Rectal smooth muscle tissue (tissue), 1 donor: ENCODE data around the gene TRIM29.
A peak's percentile ranks its signal among the peaks of the same experiment; 100 is the strongest.

ENCODE experiments used
- H3K27ac ChIP-seq: one replicate; pipeline ENCODE4 v1.7.0; 2013; ENCODE audit warnings: low read depth, low read length, inconsistent platforms
- H3K27me3 ChIP-seq: one replicate; pipeline ENCODE4 v1.7.0; 2013; ENCODE audit warnings: low read length; ENCODE audit not compliant: control insufficient read depth, insufficient read depth
- H3K36me3 ChIP-seq: one replicate; pipeline ENCODE4 v1.7.0; 2013; ENCODE audit warnings: low read length; ENCODE audit not compliant: control insufficient read depth, insufficient read depth
- H3K4me1 ChIP-seq: one replicate; pipeline ENCODE4 v1.7.0; 2013; ENCODE audit warnings: low read length; ENCODE audit not compliant: control insufficient read depth, insufficient read depth
- H3K4me3 ChIP-seq: one replicate; pipeline ENCODE4 v1.7.0; 2013; ENCODE audit warnings: low read length
- H3K9ac ChIP-seq: one replicate; pipeline ENCODE4 v1.7.0; 2013; ENCODE audit warnings: low read length

Gene TRIM29, protein sequence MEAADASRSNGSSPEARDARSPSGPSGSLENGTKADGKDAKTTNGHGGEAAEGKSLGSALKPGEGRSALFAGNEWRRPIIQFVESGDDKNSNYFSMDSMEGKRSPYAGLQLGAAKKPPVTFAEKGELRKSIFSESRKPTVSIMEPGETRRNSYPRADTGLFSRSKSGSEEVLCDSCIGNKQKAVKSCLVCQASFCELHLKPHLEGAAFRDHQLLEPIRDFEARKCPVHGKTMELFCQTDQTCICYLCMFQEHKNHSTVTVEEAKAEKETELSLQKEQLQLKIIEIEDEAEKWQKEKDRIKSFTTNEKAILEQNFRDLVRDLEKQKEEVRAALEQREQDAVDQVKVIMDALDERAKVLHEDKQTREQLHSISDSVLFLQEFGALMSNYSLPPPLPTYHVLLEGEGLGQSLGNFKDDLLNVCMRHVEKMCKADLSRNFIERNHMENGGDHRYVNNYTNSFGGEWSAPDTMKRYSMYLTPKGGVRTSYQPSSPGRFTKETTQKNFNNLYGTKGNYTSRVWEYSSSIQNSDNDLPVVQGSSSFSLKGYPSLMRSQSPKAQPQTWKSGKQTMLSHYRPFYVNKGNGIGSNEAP

DNA sequence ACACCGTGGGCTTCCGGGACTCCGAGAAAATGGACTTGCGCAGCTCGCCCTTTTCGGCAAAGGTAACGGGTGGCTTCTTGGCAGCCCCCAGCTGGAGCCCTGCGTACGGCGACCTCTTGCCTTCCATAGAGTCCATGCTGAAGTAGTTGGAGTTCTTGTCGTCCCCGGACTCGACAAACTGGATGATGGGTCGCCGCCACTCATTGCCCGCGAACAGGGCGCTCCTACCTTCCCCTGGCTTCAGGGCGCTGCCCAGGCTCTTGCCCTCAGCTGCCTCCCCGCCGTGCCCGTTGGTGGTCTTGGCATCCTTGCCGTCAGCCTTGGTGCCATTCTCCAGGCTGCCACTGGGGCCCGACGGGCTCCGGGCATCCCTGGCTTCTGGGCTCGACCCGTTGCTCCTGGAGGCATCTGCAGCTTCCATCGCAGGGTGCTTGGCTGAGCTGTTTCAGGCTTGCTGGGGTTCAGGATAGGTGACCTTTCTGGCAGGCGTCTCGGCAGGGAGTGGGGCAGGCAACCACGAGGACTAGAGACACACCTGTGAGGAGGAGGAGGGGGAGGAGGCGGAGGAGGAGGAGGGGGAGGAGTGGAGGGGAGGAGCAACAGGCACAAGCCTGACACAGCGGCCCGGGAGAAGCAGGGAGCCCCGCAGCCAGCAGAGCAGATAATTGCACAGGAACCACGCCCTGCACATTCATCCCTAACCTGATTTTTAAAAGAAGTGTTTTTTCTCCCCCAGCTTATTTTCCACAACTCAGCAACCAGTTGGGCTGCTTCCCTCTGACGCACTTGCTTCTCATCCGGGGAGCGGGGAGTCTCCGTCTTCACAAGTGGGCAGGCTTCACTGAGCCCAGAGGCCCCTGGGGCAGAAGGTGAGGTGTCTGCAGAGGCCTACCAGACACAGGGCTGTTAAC, at the start of gene TRIM29:
Gene TRIM29, minus strand, starts transcription at position 503 of the 911 bp plus-strand sequence. Its CDS starts 82 bp downstream, at position 421.
- H3K27me3 ChIP-seq: no peaks in the 10 kb centered on the region
- H3K4me1 ChIP-seq: no peaks in the 10 kb centered on the region
- H3K4me3 ChIP-seq: no peak within 1 kb of the TSS
- H3K27ac ChIP-seq: no peak within 1 kb of the TSS
- no peaks in the 10 kb centered on the region for H3K36me3 ChIP-seq
- H3K9ac ChIP-seq: no peak within 1 kb of the TSS

DNA sequence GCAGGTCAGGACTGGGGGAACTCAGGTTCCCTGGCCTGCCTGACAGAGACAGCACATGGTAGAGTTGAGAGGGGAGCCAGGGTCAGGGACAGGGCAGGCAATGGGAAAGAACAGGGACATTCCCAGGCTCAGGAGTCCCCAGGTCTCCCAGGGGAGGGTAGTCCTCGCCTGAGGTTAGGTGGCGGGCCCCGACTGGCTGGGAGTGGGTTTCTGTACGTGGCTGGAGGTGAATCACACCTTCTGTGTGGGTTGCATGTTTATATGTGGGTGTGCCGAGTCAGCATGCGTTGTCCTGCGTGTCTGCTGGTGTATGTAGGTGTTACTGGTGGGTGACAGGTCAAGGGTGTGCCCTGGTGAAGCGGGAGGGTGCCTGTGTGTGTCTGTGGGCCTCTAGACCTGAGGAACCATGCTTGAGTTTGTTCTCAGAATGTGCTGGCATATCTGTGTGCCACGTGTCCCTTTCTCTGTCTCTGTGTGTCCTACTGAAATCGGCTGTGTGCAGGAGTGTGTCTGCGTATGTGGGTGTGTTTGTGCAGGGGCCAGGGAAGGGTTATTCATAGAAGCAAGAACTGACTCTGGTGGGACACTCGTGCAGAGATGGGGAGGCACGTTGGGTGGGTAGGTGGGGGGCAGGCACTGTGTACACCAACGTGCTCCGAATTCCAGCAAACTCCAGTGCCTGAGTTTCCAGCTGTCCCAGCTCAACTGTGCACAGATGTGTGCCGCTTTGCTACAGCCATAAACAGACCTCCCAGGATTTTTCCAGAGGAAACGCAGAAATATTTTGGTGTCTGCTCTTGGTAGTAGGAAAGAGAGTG, 49.1 kb upstream of the TRIM29 start:
- Histone ChIP-seq H3K4me1 (no peaks in the 10 kb centered on the region), H3K27ac (peak overlapping the region; percentile 67), H3K36me3 (no peaks in the 10 kb centered on the region), H3K4me3 (no peak overlapping the region), H3K27me3 (no peaks in the 10 kb centered on the region), H3K9ac (no peak overlapping the region)

DNA sequence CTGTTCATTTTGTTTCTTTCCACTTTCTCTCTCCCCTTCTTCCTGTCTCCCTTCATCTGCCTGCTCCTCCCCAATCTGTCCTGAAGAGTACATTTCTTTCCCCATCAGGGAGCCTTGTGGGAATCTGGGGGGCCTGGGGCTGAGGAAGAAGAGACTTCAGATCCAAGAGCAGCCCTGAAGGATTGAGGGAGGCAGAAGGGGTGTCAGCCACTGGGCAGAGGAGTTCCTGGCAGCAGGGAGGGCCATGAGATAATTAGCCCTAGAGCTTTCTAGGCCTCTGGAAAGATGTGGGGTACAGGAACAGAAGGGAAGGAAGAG, 48.5 kb upstream of the TRIM29 start:
- no peaks in the 10 kb centered on the region for H3K4me1 ChIP-seq
- H3K9ac ChIP-seq: no peak overlapping the region
- H3K4me3 ChIP-seq: no peak overlapping the region
- H3K27me3 ChIP-seq: no peaks in the 10 kb centered on the region
- no peaks in the 10 kb centered on the region for H3K36me3 ChIP-seq
- peak overlapping the region; percentile 67 for H3K27ac ChIP-seq

DNA sequence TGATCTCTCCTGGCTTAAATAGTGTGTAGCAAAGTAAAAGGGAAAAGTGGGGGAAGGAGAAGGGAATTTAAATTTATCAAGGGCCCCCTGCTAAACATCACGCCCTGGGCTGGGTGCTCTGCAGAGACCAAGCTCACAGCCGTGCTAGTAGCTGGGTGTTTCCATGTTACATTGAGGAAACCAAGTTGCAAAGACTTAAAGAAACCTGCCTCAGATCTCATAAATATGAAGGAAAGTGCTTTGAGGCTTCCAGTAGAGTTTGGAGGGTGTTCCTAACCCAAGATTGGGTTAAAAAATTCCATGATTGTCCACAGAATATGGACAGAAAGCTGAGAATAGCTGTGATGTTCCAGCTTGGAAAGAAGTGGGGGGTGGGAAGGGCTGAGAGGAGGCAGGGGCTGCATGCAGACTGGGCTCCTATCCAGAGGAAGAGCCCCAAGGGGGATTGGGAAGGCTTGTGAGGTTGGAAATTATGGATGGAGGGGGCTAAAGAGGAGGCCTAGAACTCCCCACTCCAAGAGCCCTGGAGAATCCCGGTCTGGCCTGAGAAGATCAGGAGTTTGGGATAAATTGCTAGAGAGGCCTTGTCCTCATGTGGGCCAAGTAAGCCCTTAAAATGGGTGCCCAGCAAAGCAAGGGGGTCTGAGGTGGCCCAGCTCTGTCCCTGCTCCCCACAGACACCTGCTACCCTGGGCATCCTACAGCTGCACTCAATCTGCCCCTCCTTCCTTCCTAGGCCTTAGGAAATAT, 48.0 kb upstream of the TRIM29 start:
- Histone ChIP-seq H3K9ac (no peak overlapping the region), H3K27ac (peak overlapping the region; percentile 67)

DNA sequence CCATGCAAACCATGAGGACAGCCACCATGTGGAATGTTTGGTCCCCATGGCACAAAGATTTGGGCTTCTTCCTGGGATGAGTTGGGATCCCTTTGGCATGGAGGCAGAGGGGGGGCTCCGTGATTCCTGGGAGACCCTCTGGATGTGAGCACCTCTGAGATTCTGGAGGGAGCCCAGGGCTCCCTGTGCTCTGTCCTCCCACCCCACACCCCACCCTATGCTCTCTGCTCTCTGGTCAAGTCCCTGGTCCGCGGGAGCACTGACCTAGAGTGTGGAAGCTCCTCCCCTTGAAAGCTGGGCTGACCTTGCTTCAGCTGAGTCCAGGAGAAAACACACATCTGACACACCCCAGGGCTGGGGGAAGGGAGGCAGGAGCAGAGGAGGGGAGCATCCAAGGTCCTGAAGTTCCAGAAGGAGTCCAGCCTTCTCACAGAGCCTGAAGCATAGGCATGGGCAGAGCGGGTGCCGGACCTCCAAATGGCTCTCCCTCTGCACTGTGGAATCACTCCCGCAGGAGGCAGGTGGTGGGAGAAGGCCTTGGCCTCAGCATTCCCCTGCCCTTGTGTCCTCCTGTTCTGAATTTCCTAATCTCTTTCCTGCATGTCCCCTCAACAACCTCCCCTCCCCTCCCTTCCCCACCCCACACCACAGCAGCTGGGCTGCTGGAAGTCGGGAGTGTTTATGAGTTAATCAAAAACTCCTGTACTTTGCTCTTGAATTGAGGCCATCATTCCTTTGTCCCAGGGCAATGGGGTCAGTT, 47.2 kb upstream of the TRIM29 start:
- peak overlapping the region; percentile 30 for H3K4me3 ChIP-seq
- no peaks in the 10 kb centered on the region for H3K27me3 ChIP-seq
- no peak overlapping the region for H3K9ac ChIP-seq
- H3K27ac ChIP-seq: peak overlapping the region; percentile 67
- H3K4me1 ChIP-seq: no peaks in the 10 kb centered on the region
- H3K36me3 ChIP-seq: no peaks in the 10 kb centered on the region

More for the DNA sequence above, 48.0 kb upstream of the TRIM29 start:
- Histone ChIP-seq H3K27me3 (no peaks in the 10 kb centered on the region), H3K4me1 (no peaks in the 10 kb centered on the region), H3K4me3 (no peak overlapping the region), H3K36me3 (no peaks in the 10 kb centered on the region)

DNA sequence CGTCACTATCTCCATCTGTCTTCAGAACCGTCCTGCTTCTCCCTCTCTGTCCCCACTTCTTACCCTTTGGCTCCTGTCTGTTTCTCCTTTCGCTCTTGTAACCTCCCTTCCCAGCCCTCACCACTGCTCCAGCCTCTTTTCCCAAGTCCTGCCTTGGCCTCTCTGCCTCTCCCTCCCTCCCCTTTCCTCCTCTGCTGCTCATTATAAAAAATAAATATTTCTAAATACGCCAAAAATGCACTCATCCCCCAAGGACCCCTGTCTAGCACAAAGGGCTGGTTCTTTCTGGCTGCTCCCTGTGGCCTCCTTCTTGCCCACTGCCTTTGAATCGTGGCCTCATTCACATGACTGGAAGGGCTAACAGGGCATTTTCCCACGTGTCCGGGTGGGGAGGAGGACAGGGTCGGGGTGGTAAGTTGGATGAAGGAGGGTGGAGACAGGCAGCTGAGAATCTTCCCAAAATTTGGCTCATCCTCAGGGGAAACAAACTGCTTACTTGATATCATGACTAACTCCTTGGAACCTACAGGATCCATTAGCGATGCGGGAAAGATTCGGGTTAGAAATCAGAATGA, 46.5 kb upstream of the TRIM29 start:
- Histone ChIP-seq H3K4me1 (no peaks in the 10 kb centered on the region), H3K9ac (no peak overlapping the region), H3K27me3 (no peaks in the 10 kb centered on the region), H3K4me3 (peak overlapping the region; percentile 30), H3K36me3 (no peaks in the 10 kb centered on the region), H3K27ac (peak overlapping the region; percentile 67)

DNA sequence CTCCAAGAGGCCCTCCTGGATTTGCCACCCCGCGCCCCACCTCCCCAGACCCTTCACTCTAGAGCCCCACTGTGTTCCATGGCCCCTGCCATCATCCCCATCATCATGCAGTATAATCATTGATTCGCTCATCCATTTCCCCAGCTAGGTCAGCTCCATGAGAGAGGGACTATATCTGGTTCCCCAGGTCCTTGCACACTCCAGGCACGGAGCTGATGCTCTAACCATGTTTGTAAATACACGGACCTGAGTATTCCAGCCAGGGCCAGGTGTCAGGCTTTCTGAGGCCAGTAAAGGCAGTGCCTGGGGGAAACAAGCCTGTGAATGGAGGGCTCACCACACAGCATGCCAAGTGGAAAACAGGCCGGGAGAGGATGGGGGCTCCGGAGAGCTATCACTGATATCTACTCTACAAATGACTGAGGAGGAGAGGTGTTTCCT, 45.8 kb upstream of the TRIM29 start:
- Histone ChIP-seq H3K27me3 (no peaks in the 10 kb centered on the region), H3K4me3 (no peak overlapping the region), H3K36me3 (no peaks in the 10 kb centered on the region), H3K27ac (peak overlapping the region; percentile 29), H3K4me1 (no peaks in the 10 kb centered on the region), H3K9ac (no peak overlapping the region)

DNA sequence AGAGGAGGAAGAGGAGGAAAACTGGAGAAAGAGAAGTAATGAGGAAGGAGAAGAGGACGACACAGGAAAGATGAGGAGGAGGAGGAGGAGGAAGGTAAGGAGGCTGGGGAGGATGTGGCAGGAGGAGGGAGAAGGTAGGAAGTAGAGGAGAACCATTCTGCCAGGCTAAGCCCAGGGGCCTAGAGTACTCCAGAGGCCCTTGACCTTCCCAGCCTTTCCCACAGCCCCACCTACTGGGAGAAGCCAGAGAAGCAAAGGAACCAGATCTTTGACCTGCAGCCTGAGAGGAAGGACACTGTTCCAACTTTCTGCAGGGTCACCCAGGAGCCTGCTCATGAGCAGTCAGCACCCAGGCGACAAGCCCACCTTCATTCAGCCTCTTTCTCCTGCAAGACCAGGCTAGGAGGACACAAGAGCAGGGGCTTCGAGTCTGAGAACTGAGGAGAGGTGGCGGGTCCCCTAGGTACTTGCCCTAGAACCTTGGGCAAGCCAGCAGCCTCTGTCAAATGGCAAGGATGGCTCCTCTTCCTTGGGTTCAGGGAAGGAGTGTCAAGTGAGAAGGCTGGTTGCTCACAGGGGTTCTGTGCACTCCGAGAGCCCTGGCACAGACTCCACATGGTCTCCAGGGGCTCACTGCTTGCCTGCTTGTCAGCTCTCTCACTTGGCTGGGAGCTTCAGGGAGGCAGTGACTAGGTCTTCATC, 45.0 kb upstream of the TRIM29 start:
- no peaks in the 10 kb centered on the region for H3K27me3 ChIP-seq
- H3K36me3 ChIP-seq: no peaks in the 10 kb centered on the region
- H3K9ac ChIP-seq: no peak overlapping the region
- no peak overlapping the region for H3K4me3 ChIP-seq
- no peaks in the 10 kb centered on the region for H3K4me1 ChIP-seq
- no peak overlapping the region for H3K27ac ChIP-seq

DNA sequence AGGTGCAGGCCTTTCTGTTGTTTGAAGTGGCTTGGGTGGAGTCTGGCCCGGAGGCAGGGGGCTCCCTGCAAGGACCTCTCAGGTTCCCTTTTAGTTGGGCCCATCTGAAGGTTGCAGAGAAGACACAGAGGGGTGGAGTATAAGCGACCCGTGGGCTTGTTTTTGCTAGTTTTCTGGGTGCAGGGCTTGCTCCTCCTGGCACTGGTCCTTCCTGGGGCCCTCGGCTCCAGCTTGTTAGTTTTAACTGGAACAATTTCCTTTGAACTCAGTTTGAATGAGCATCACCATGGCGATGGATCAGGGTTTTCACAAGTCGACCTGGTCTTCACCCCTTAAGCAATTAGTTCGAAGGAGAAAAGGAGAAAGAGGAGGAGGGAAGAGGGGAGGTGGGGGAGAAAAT, 44.5 kb upstream of the TRIM29 start:
- no peaks in the 10 kb centered on the region for H3K36me3 ChIP-seq
- no peaks in the 10 kb centered on the region for H3K27me3 ChIP-seq
- H3K4me3 ChIP-seq: no peak overlapping the region
- H3K9ac ChIP-seq: no peak overlapping the region
- H3K27ac ChIP-seq: no peak overlapping the region
- no peaks in the 10 kb centered on the region for H3K4me1 ChIP-seq

DNA sequence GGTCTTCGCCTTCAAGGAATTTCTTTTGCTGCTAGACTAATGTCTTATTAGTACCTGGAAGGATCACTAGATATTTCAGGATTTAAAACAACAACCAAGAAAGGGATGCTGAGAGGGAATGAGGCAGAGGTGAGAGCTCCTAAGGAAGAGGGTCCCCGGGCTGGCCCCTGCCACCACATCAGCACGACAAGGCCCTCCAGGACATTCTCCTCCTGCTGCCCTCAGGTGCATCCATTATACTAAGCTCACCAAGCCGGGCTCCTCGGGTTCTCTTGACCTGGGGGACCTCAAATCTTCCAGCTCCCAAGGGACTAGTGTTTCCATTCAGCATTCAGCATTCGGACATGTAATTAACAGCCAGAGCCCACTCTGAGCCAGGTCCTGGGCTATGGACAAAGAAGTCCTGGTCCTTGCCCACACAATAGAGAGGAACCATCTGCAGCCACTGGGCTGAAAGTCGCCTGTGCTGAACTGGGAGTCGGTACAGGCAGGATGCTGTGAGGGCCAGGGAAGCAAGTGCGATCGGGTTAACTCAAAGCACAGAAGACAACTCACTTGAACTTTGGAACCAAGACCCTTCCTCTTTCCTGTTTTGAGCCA, 43.6 kb upstream of the TRIM29 start:
- Histone ChIP-seq H3K4me3 (no peak overlapping the region), H3K4me1 (no peaks in the 10 kb centered on the region), H3K27ac (no peak overlapping the region), H3K9ac (no peak overlapping the region), H3K27me3 (no peaks in the 10 kb centered on the region), H3K36me3 (no peaks in the 10 kb centered on the region)
